HCT116 (cell line): ENCODE measurements around the gene CDC42BPA. TPM values are rescaled to one million over a fixed set of nuclear protein-coding genes. Genes with fewer than 3 reads are reported as not detected.

Source experiments
- ATAC-seq: fragments of 200-7000 bp; cut with Tn5 transposase; 2 replicates; pipeline ENCODE4 v1.9.1; 2020; ENCODE audit warnings: mild to moderate bottlenecking, moderate library complexity
- BruUV-seq: library from RNA; stranded (reverse); fragments of 400-500 nt; replicated peaks from 2 replicates; lab custom pipeline; 2021; lab: Mats Ljungman, UMichigan
- CTCF ChIA-PET: fragments of 300-600 bp; sonication (Branson Sonifier 250); formaldehyde crosslinking; loops from one replicate; lab custom pipeline; 2021; ENCODE audit warnings: antibody characterized with exemption; lab: Charles Lee
- POLR2A ChIA-PET: fragments of 300-600, 350-600 bp; sonication (Branson Sonifier 250); formaldehyde crosslinking; loops from one replicate; lab custom pipeline; 2021; ENCODE audit warnings: antibody characterized with exemption; lab: Charles Lee
- RAD21 ChIA-PET, 2 experiments: fragments of 300-600 bp; sonication (Branson Sonifier 250); formaldehyde crosslinking; loops; one replicate each; lab custom pipeline; 2023; ENCODE audit warnings: low total read pairs in 2 of 2; ENCODE audit not compliant: uncharacterized antibody in 2 of 2, unreplicated experiment in 2 of 2, low non-redundant PET in 1 of 2; lab: Charles Lee
- DNase-seq: peaks from one replicate; pipeline ENCODE4 v3.0.0-alpha.2; 2010; ENCODE audit warnings: low read depth, low spot score
- H2AFZ ChIP-seq: fragments of 200-600 bp; shearing (Covaris generic), sonication (generic); 2 replicates; pipeline ENCODE4 v1.6.1; 2017; ENCODE audit warnings: low read depth, mixed run types, mixed read lengths, antibody characterized with exemption, low read length; ENCODE audit not compliant: poor library complexity, severe bottlenecking
- H3K27ac ChIP-seq: 2 replicates; pipeline ENCODE4 v1.5.1; 2012; ENCODE audit warnings: low read depth, low read length
- H3K27me3 ChIP-seq: fragments of 200-600 bp; sonication (generic); 2 replicates; pipeline ENCODE4 v1.6.1; 2016; ENCODE audit warnings: mixed run types, low read length, mixed read lengths; ENCODE audit not compliant: insufficient read depth
- H3K36me3 ChIP-seq, 2 experiments: fragments of 200-500 bp in 1 of 2; fragments of 200-600 bp in 1 of 2; sonication (Bioruptor generic) in 1 of 2; sonication (generic) in 1 of 2; 2 replicates each; pipeline versions ENCODE4 v1.5.1 to v1.6.1; 2014 to 2016; ENCODE audit warnings: low read length in 2 of 2, inconsistent platforms in 1 of 2, mixed read lengths in 1 of 2, mixed run types in 1 of 2; ENCODE audit not compliant: insufficient read depth in 2 of 2, control insufficient read depth in 1 of 2
- H3K4me1 ChIP-seq, 2 experiments: fragments of 200-600 bp in 1 of 2; sonication (generic) in 1 of 2; 2 replicates each; pipeline versions ENCODE4 v1.5.1 to v1.6.1; 2012 to 2017; ENCODE audit warnings: low read length in 2 of 2, inconsistent platforms in 1 of 2, mild to moderate bottlenecking in 1 of 2, mixed read lengths in 1 of 2, mixed run types in 1 of 2, moderate library complexity in 1 of 2; ENCODE audit not compliant: insufficient read depth in 2 of 2, control insufficient read depth in 1 of 2
- H3K4me2 ChIP-seq: fragments of 200-600 bp; sonication (generic); 2 replicates; pipeline ENCODE4 v1.6.1; 2017; ENCODE audit warnings: mixed run types, low read length, mixed read lengths
- H3K4me3 ChIP-seq, 2 experiments: fragments of 200-600 bp in 1 of 2; sonication (generic) in 1 of 2; replicated peaks in 1 of 2; 2 replicates each; pipeline ENCODE4 v1.5.1; 2011 to 2016; ENCODE audit warnings: low read length in 2 of 2, control low read depth in 1 of 2, low read depth in 1 of 2, mild to moderate bottlenecking in 1 of 2, mixed read lengths in 1 of 2, mixed run types in 1 of 2
- H3K79me2 ChIP-seq: fragments of 200-600 bp; sonication (generic); 2 replicates; pipeline ENCODE4 v1.6.1; 2017; ENCODE audit warnings: mild to moderate bottlenecking, mixed run types, low read length, moderate library complexity, mixed read lengths; ENCODE audit not compliant: insufficient read depth
- H3K9ac ChIP-seq: fragments of 200-600 bp; sonication (generic); 2 replicates; pipeline ENCODE4 v1.6.1; 2016; ENCODE audit warnings: low read length, mixed read lengths
- H3K9me2 ChIP-seq: fragments of 200-600 bp; sonication (generic), shearing (Covaris generic); 2 replicates; pipeline ENCODE4 v1.6.1; 2017; ENCODE audit warnings: mixed run types, mild to moderate bottlenecking, moderate library complexity; ENCODE audit not compliant: insufficient read depth
- H3K9me3 ChIP-seq, 2 experiments: fragments of 200-500 bp in 1 of 2; fragments of 200-600 bp in 1 of 2; sonication (Bioruptor generic) in 1 of 2; sonication (generic) in 1 of 2; 2 replicates each; pipeline ENCODE4 v1.6.1; 2014 to 2017; ENCODE audit warnings: low read length in 2 of 2, mixed read lengths in 2 of 2, inconsistent platforms in 1 of 2, low read depth in 1 of 2, mild to moderate bottlenecking in 1 of 2, mixed run types in 1 of 2, moderate library complexity in 1 of 2; ENCODE audit not compliant: control insufficient read depth in 1 of 2, insufficient read depth in 1 of 2
- H4K20me1 ChIP-seq: fragments of 200-600 bp; sonication (generic), shearing (Covaris generic); 2 replicates; pipeline ENCODE4 v1.6.1; 2017; ENCODE audit warnings: mixed run types, mild to moderate bottlenecking, moderate library complexity; ENCODE audit not compliant: insufficient read depth
- ATF3 ChIP-seq: IDR thresholded peaks from 2 replicates; pipeline ENCODE4 v1.6.1; 2012
- CBX3 ChIP-seq: IDR thresholded peaks from 2 replicates; pipeline ENCODE4 v1.6.1; 2012; ENCODE audit warnings: low read depth
- CTCF ChIP-seq, 3 experiments: fragments of 200-600 bp in 1 of 3; sonication (generic) in 1 of 3; IDR thresholded peaks in 2 of 3; conservative IDR thresholded peaks in 1 of 3; 2 replicates each; pipeline ENCODE4 v1.5.1; 2012 to 2017; ENCODE audit warnings: low read depth in 2 of 3, low read length in 2 of 3, antibody characterized with exemption in 1 of 3, borderline replicate concordance in 1 of 3, control low read depth in 1 of 3, mild to moderate bottlenecking in 1 of 3, mixed read lengths in 1 of 3, mixed run types in 1 of 3, moderate library complexity in 1 of 3; ENCODE audit not compliant: insufficient read depth in 1 of 3
- EGR1 ChIP-seq: IDR thresholded peaks from 2 replicates; pipeline ENCODE4 v1.6.1; 2012; ENCODE audit warnings: low read depth
- ELF1 ChIP-seq: IDR thresholded peaks from 2 replicates; pipeline ENCODE4 v1.6.1; 2012; ENCODE audit warnings: low read depth, borderline replicate concordance
- EZH2phosphoT487 ChIP-seq: fragments of 200-600 bp; IDR thresholded peaks from 2 replicates; pipeline ENCODE4 v1.6.1; 2018; ENCODE audit warnings: antibody characterized with exemption, borderline replicate concordance
- FOSL1 ChIP-seq: IDR thresholded peaks from 2 replicates; pipeline ENCODE4 v1.6.1; 2012; ENCODE audit warnings: low read depth
- MAX ChIP-seq: IDR thresholded peaks from 2 replicates; pipeline ENCODE4 v1.6.1; 2012
- POLR2A ChIP-seq: IDR thresholded peaks from 2 replicates; pipeline ENCODE4 v1.7.0; 2011; ENCODE audit warnings: borderline replicate concordance; ENCODE audit not compliant: insufficient read depth, insufficient read length; ENCODE audit errors: extremely low read depth
- POLR2AphosphoS5 ChIP-seq: IDR thresholded peaks from 2 replicates; pipeline ENCODE4 v1.6.1; 2011; ENCODE audit warnings: mild to moderate bottlenecking, low read depth, low read length, moderate library complexity
- RAD21 ChIP-seq: IDR thresholded peaks from 2 replicates; pipeline ENCODE4 v1.6.1; 2012; ENCODE audit warnings: low read depth, mild to moderate bottlenecking
- REST ChIP-seq: IDR thresholded peaks from 2 replicates; pipeline ENCODE4 v1.6.1; 2012; ENCODE audit warnings: low read depth
- YY1 ChIP-seq: IDR thresholded peaks from 2 replicates; pipeline ENCODE4 v1.6.1; 2011; ENCODE audit warnings: low read length, low read depth, moderate library complexity, mild to moderate bottlenecking; ENCODE audit not compliant: insufficient replicate concordance; ENCODE audit errors: extremely low read depth
- ZNF274 ChIP-seq: fragments of 200-500 bp; sonication (Bioruptor generic); IDR thresholded peaks from 2 replicates; pipeline ENCODE4 v1.6.1; 2014; ENCODE audit warnings: mild to moderate bottlenecking, low read depth, low read length, inconsistent platforms
- intact Hi-C: fragments of 100-400 bp; cut with micrococcal nuclease; formaldehyde crosslinking; loops from 2 replicates; pipeline ENCODE4 v1.10.0; 2022
- total RNA-seq: library from RNA; stranded (reverse); gene quantifications from one replicate; pipeline ENCODE4 v1.2.1, GENCODE V29; 2021; ENCODE audit not compliant: unreplicated experiment

Gene CDC42BPA
- total RNA-seq, 1 experiment from 2014 or later = 44.0 TPM

- RAD21 ChIA-PET = no interaction called here
- peaks cover 0 to 5% of the 10 kb centered on the region in 2 experiments; a peak in 1 of 4 replicates for H3K9me3 ChIP-seq
- H3K9me2 ChIP-seq = no peaks in the 10 kb centered on the region
- H3K79me2 ChIP-seq = peaks cover 3% of the 10 kb centered on the region; the same call in 1 of the 2 replicates
- no peak overlapping the region for H3K4me2 ChIP-seq
- H3K27ac ChIP-seq = no peak overlapping the region
- no peak overlapping the region for H3K9ac ChIP-seq
- CTCF ChIA-PET = no interaction called here
- no peaks in the 10 kb centered on the region for H4K20me1 ChIP-seq
- POLR2A ChIA-PET = no interaction called here
- H3K27me3 ChIP-seq = no peaks in the 10 kb centered on the region
- no peak overlapping the region for H2AFZ ChIP-seq
- intact Hi-C loops = no loop called here
- no peak overlapping the region for H3K4me3 ChIP-seq
- DNase-seq = no peak
- BruUV-seq = no TSS peak
- TF ChIP-seq YY1 = no peak
- TF ChIP-seq CBX3 = no peak
- no peaks in the 10 kb centered on the region for H3K4me1 ChIP-seq
- ATAC-seq = no peak
- no peaks in the 10 kb centered on the region for H3K36me3 ChIP-seq
These were observed 358.0 kb downstream of the CDC42BPA start for GRCh38 chr1:226960256-226960655.

GRCh38 chr1:226958300-226958699 lies 360.0 kb downstream of the CDC42BPA start:
- ChIA-PET RAD21 (no interaction called here), POLR2A (no interaction called here), CTCF (no interaction called here)
- Histone ChIP-seq H3K27me3 (no peaks in the 10 kb centered on the region), H2AFZ (no peak overlapping the region), H3K4me2 (no peak overlapping the region), H3K9me2 (no peaks in the 10 kb centered on the region), H3K4me3 (no peak overlapping the region), H3K27ac (no peak overlapping the region), H3K36me3 (no peaks in the 10 kb centered on the region), H4K20me1 (no peaks in the 10 kb centered on the region), H3K9ac (no peak overlapping the region), H3K9me3 (peaks cover 0 to 5% of the 10 kb centered on the region in 2 experiments; a peak in 1 of 4 replicates), H3K79me2 (peaks cover 3% of the 10 kb centered on the region; the same call in 1 of the 2 replicates), H3K4me1 (no peaks in the 10 kb centered on the region)
- no peak for TF ChIP-seq CBX3
- no peak for TF ChIP-seq ELF1
- no peak for TF ChIP-seq FOSL1
- no peak for TF ChIP-seq POLR2AphosphoS5
- no peak for TF ChIP-seq REST
- no peak for TF ChIP-seq EGR1
- no peak for TF ChIP-seq ATF3
- TF ChIP-seq RAD21 = no peak
- no peak for TF ChIP-seq EZH2phosphoT487
- TF ChIP-seq YY1 = no peak
- TF ChIP-seq CTCF (IDR thresholded peaks at IDR 0.05 in 2 of 3, conservative IDR thresholded peaks at IDR 0.05 in 1 of 3; ENCODE audit: borderline replicate concordance in 1 of 3, insufficient read depth in 1 of 3, low read depth in 2 of 3, low read length in 2 of 3) = no peak
- no peak for TF ChIP-seq ZNF274
- no peak for TF ChIP-seq MAX
- no peak for TF ChIP-seq POLR2A
- ATAC-seq = no peak
- no peak for DNase-seq
- no TSS peak for BruUV-seq
- intact Hi-C loops = no loop called here
